B cell (primary cell): ENCODE measurements around the gene MRPL41.

Source experiments
- EZH2 ChIP-seq: IDR thresholded peaks from 2 replicates; pipeline ENCODE4 v1.6.1; 2012; ENCODE audit warnings: borderline replicate concordance, low read depth, mild to moderate bottlenecking, moderate library complexity, low read length; ENCODE audit not compliant: insufficient read depth, poor library complexity, severe bottlenecking
- TF ChIP-seq, protein P1 (sequence below): fragments of 200-600 bp; IDR thresholded peaks from one replicate; pipeline ENCODE4 v1.8.0; 2022; ENCODE audit warnings: antibody characterized with exemption, mild to moderate bottlenecking

DNA sequence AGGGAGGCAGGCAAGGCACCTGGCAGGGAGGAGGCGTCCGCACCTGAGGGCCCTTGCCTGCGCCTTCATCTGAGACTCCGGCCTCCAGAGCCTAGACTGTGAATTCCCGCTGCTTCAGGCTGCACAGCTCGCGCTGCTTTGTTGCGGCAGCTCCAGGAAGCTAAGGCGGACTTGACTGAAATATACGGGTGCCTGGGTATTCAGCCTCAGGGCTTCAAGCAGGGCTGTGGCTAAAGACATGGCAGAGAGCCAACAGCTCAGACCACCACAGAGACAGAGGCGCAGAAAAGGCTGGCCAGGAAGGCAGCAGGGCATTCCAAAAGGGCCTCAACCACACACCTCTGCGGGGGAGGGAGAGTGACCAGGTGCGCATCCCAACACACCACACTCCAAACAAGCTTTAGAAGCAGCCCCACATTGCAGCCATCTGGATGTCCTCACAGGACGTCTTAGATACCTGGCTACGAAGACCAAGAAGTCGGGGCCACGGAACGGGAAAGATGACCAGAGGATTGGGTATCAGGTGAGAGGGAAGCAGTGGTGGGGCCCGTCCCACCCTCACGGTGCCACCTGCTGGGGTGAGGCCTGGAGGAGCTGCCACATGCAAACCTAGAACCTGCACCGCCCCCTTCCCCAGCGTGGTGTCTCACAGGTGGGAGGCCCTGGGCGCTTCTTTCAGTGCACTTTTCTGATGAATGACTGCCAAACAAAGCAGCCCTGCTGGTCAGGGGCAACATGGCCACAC, 28.7 kb downstream of the MRPL41 start:
- no peak for TF ChIP-seq EZH2
- TF ChIP-seq, protein P1, sequence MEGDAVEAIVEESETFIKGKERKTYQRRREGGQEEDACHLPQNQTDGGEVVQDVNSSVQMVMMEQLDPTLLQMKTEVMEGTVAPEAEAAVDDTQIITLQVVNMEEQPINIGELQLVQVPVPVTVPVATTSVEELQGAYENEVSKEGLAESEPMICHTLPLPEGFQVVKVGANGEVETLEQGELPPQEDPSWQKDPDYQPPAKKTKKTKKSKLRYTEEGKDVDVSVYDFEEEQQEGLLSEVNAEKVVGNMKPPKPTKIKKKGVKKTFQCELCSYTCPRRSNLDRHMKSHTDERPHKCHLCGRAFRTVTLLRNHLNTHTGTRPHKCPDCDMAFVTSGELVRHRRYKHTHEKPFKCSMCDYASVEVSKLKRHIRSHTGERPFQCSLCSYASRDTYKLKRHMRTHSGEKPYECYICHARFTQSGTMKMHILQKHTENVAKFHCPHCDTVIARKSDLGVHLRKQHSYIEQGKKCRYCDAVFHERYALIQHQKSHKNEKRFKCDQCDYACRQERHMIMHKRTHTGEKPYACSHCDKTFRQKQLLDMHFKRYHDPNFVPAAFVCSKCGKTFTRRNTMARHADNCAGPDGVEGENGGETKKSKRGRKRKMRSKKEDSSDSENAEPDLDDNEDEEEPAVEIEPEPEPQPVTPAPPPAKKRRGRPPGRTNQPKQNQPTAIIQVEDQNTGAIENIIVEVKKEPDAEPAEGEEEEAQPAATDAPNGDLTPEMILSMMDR, result no peak
